Liver (tissue), 3 donors: Measurements from ENCODE around the gene LAMC2.

Source experiments
- EGR1 ChIP-seq, 2 donors: IDR thresholded peaks; 2 replicates each; pipeline ENCODE4 v1.6.1; 2016 to 2018; ENCODE audit warnings: antibody characterized with exemption in 2 of 2, low read depth in 2 of 2
- FOXA2 ChIP-seq: IDR thresholded peaks from 2 replicates; pipeline ENCODE4 v1.6.1; 2016; ENCODE audit warnings: antibody characterized with exemption
- GABPA ChIP-seq, 2 donors: IDR thresholded peaks in 1 of 2; conservative IDR thresholded peaks in 1 of 2; 2 replicates each; pipeline ENCODE4 v1.6.1; 2016; ENCODE audit warnings: antibody characterized with exemption in 2 of 2, mild to moderate bottlenecking in 1 of 2, moderate library complexity in 1 of 2
- HNF4G ChIP-seq: IDR thresholded peaks from 2 replicates; pipeline ENCODE4 v1.6.1; 2016; ENCODE audit warnings: antibody characterized with exemption
- JUND ChIP-seq, 2 donors: IDR thresholded peaks; 2 replicates each; pipeline ENCODE4 v1.6.1; 2016; ENCODE audit warnings: antibody characterized with exemption in 2 of 2
- RAD21 ChIP-seq, 2 donors: IDR thresholded peaks; 2 replicates each; pipeline ENCODE4 v1.6.1; 2016; ENCODE audit warnings: antibody characterized with exemption in 2 of 2, mild to moderate bottlenecking in 2 of 2
- RXRA ChIP-seq, 2 donors: IDR thresholded peaks; 2 replicates each; pipeline ENCODE4 v1.6.1; 2017 to 2018; ENCODE audit warnings: antibody characterized with exemption in 2 of 2, mild to moderate bottlenecking in 1 of 2
- TAF1 ChIP-seq: conservative IDR thresholded peaks from 2 replicates; pipeline ENCODE4 v1.6.1; 2016; ENCODE audit warnings: antibody characterized with exemption, mild to moderate bottlenecking
- YY1 ChIP-seq: IDR thresholded peaks from 2 replicates; pipeline ENCODE4 v1.6.1; 2016; ENCODE audit warnings: antibody characterized with exemption, mild to moderate bottlenecking
- TF ChIP-seq, protein P1 (sequence below): fragments of 150-350 bp; IDR thresholded peaks from 2 replicates; pipeline ENCODE4 v1.5.1; 2017; ENCODE audit warnings: improper control_type of control experiment, low read depth, low read length; ENCODE audit not compliant: missing input control
- TF ChIP-seq, protein P2 (sequence below): IDR thresholded peaks from 2 replicates; pipeline ENCODE4 v1.6.1; 2016; ENCODE audit warnings: antibody characterized with exemption
- TF ChIP-seq, protein P3 (sequence below): IDR thresholded peaks from 2 replicates; pipeline ENCODE4 v1.6.1; 2016; ENCODE audit warnings: antibody characterized with exemption
- TF ChIP-seq, protein P4 (sequence below): IDR thresholded peaks from 2 replicates; pipeline ENCODE4 v1.6.1; 2016; ENCODE audit warnings: antibody characterized with exemption, mild to moderate bottlenecking
- TF ChIP-seq, protein P5 (sequence below): IDR thresholded peaks from 2 replicates; pipeline ENCODE4 v1.6.1; 2016; ENCODE audit warnings: antibody characterized with exemption
- donor health status: healthy.
- donor health status: healthy.

DNA sequence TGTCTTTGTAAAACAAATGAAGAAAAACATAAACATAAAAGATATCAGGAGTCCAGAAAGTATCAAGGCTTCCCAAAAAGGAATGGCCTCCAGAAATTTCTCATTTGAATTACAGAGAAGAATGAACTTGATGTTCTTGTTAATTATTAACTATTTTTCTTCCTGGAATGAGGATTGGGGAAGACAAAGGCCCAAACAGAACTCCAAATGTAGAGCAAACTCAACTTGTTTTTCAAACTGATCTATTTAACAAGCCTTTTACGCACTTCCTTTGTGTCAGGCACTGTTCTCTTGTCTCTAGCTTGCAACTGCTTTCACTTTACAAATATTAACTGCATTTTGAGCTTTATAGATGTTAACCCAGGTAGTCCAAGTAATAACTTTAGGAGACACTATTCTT is 45.5 kb downstream of the LAMC2 start:
- TF ChIP-seq, protein P1, sequence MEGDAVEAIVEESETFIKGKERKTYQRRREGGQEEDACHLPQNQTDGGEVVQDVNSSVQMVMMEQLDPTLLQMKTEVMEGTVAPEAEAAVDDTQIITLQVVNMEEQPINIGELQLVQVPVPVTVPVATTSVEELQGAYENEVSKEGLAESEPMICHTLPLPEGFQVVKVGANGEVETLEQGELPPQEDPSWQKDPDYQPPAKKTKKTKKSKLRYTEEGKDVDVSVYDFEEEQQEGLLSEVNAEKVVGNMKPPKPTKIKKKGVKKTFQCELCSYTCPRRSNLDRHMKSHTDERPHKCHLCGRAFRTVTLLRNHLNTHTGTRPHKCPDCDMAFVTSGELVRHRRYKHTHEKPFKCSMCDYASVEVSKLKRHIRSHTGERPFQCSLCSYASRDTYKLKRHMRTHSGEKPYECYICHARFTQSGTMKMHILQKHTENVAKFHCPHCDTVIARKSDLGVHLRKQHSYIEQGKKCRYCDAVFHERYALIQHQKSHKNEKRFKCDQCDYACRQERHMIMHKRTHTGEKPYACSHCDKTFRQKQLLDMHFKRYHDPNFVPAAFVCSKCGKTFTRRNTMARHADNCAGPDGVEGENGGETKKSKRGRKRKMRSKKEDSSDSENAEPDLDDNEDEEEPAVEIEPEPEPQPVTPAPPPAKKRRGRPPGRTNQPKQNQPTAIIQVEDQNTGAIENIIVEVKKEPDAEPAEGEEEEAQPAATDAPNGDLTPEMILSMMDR: no peak
- TF ChIP-seq, protein P2, sequence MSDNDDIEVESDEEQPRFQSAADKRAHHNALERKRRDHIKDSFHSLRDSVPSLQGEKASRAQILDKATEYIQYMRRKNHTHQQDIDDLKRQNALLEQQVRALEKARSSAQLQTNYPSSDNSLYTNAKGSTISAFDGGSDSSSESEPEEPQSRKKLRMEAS: no peak
- TF ChIP-seq RAD21 (IDR thresholded peaks at IDR 0.05) (no peak), JUND (IDR thresholded peaks at IDR 0.05) (no peak), GABPA (IDR thresholded peaks at IDR 0.05 in 1 of 2, conservative IDR thresholded peaks at IDR 0.05 in 1 of 2) (no peak), YY1 (no peak), EGR1 (IDR thresholded peaks at IDR 0.05; ENCODE audit: low read depth in 2 of 2) (no peak), TAF1 (no peak), RXRA (IDR thresholded peaks at IDR 0.05) (no peak), FOXA2 (no peak), HNF4G (no peak)
- TF ChIP-seq, protein P3, sequence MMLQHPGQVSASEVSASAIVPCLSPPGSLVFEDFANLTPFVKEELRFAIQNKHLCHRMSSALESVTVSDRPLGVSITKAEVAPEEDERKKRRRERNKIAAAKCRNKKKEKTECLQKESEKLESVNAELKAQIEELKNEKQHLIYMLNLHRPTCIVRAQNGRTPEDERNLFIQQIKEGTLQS: no peak
- TF ChIP-seq, protein P4, sequence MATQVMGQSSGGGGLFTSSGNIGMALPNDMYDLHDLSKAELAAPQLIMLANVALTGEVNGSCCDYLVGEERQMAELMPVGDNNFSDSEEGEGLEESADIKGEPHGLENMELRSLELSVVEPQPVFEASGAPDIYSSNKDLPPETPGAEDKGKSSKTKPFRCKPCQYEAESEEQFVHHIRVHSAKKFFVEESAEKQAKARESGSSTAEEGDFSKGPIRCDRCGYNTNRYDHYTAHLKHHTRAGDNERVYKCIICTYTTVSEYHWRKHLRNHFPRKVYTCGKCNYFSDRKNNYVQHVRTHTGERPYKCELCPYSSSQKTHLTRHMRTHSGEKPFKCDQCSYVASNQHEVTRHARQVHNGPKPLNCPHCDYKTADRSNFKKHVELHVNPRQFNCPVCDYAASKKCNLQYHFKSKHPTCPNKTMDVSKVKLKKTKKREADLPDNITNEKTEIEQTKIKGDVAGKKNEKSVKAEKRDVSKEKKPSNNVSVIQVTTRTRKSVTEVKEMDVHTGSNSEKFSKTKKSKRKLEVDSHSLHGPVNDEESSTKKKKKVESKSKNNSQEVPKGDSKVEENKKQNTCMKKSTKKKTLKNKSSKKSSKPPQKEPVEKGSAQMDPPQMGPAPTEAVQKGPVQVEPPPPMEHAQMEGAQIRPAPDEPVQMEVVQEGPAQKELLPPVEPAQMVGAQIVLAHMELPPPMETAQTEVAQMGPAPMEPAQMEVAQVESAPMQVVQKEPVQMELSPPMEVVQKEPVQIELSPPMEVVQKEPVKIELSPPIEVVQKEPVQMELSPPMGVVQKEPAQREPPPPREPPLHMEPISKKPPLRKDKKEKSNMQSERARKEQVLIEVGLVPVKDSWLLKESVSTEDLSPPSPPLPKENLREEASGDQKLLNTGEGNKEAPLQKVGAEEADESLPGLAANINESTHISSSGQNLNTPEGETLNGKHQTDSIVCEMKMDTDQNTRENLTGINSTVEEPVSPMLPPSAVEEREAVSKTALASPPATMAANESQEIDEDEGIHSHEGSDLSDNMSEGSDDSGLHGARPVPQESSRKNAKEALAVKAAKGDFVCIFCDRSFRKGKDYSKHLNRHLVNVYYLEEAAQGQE: no peak
- TF ChIP-seq, protein P5, sequence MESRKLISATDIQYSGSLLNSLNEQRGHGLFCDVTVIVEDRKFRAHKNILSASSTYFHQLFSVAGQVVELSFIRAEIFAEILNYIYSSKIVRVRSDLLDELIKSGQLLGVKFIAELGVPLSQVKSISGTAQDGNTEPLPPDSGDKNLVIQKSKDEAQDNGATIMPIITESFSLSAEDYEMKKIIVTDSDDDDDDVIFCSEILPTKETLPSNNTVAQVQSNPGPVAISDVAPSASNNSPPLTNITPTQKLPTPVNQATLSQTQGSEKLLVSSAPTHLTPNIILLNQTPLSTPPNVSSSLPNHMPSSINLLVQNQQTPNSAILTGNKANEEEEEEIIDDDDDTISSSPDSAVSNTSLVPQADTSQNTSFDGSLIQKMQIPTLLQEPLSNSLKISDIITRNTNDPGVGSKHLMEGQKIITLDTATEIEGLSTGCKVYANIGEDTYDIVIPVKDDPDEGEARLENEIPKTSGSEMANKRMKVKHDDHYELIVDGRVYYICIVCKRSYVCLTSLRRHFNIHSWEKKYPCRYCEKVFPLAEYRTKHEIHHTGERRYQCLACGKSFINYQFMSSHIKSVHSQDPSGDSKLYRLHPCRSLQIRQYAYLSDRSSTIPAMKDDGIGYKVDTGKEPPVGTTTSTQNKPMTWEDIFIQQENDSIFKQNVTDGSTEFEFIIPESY: no peak
